Stimulated activated CD4-positive, alpha-beta T cell treated with anti-CD3 and anti-CD28 coated beads, Interleukin-1b, Interleukin-23, amount 100 ng/mL, for 24 hours (primary cell): ENCODE results near the gene ITGA6.

Experiments used
- DNase-seq, 4 experiments: peaks; one replicate each; pipeline ENCODE4 v3.0.0-alpha.2; 2020; ENCODE audit warnings: low read depth in 4 of 4, low spot score in 1 of 4

The ITGA6 gene

GRCh38 chr2:172427256-172427989 is at the start of gene ITGA6:
TSS of gene ITGA6 (plus strand) at chr2:172427586.
- peak; percentile 38 to 72 (median 60) for DNase-seq

- DNase-seq: no peak
These were observed 46.7 kb upstream of the ITGA6 start for GRCh38 chr2:172380436-172381274.

GRCh38 chr2:172381275-172382027 is 45.9 kb upstream of the ITGA6 start:
- DNase-seq: no peak

GRCh38 chr2:172387361-172387760 is 40.0 kb upstream of the ITGA6 start:
- no peak for DNase-seq

GRCh38 chr2:172389685-172390339 is 37.6 kb upstream of the ITGA6 start:
- no peak for DNase-seq

GRCh38 chr2:172394002-172394401 is 33.4 kb upstream of the ITGA6 start:
- DNase-seq: no peak

- no peak for DNase-seq
These were observed 31.9 kb upstream of the ITGA6 start for GRCh38 chr2:172395503-172395902.

GRCh38 chr2:172397148-172397834 is 30.1 kb upstream of the ITGA6 start:
- no peak for DNase-seq

GRCh38 chr2:172398440-172398839 is 28.9 kb upstream of the ITGA6 start:
- DNase-seq: no peak

GRCh38 chr2:172399765-172400164 is 27.6 kb upstream of the ITGA6 start:
- DNase-seq: no peak

GRCh38 chr2:172402198-172402597 is 25.2 kb upstream of the ITGA6 start:
- no peak for DNase-seq

- DNase-seq: no peak
These were observed 24.0 kb upstream of the ITGA6 start for GRCh38 chr2:172403402-172403801.

GRCh38 chr2:172403881-172404468 is 23.4 kb upstream of the ITGA6 start:
- DNase-seq: no peak

- no peak for DNase-seq
These were observed 22.6 kb upstream of the ITGA6 start for GRCh38 chr2:172404824-172405223.

GRCh38 chr2:172405673-172406072 is 21.7 kb upstream of the ITGA6 start:
- no peak for DNase-seq

GRCh38 chr2:172408143-172408766 is 19.1 kb upstream of the ITGA6 start:
- DNase-seq: no peak

GRCh38 chr2:172409042-172409441 is 18.3 kb upstream of the ITGA6 start:
- DNase-seq: no peak

GRCh38 chr2:172412984-172413492 is 14.3 kb upstream of the ITGA6 start:
- DNase-seq: no peak

GRCh38 chr2:172415157-172415864 is 12.1 kb upstream of the ITGA6 start:
- no peak for DNase-seq
